Cardiac atrium fibroblast (primary cell): ENCODE data around the gene FAM98A. TPM values are rescaled to one million over a fixed set of nuclear protein-coding genes. Genes with fewer than 3 reads are reported as not detected.

Experiments
- total RNA-seq: library from RNA; depleted of rRNA; stranded (reverse); fragments of >200 nt; gene quantifications from 2 replicates; pipeline ENCODE4 v1.2.3, GENCODE V29; 2015

Gene FAM98A
- total RNA-seq = 21.7 and 36.6 TPM in 2 replicates

GRCh38 chr2:33599175-33599942, at the start of gene FAM98A:
TSS of gene FAM98A (minus strand) at chr2:33599299. CDS start at chr2:33599221, 78 bp downstream.

Other genes starting within 250 kb of the FAM98A start
- 1.8 and 8.3 TPM in 2 replicates for gene RASGRP3, start 122.7 kb downstream of the FAM98A start, total RNA-seq